HCT116 (cell line): ENCODE data around the gene TRIM72.

Experiments used
- ATF3 ChIP-seq: IDR thresholded peaks from 2 replicates; pipeline ENCODE4 v1.6.1; 2012
- CTCF ChIP-seq, 3 experiments: fragments of 200-600 bp in 1 of 3; sonication (generic) in 1 of 3; IDR thresholded peaks in 2 of 3; conservative IDR thresholded peaks in 1 of 3; 2 replicates each; pipeline ENCODE4 v1.5.1; 2012 to 2017; ENCODE audit warnings: low read depth in 2 of 3, low read length in 2 of 3, antibody characterized with exemption in 1 of 3, borderline replicate concordance in 1 of 3, control low read depth in 1 of 3, mild to moderate bottlenecking in 1 of 3, mixed read lengths in 1 of 3, mixed run types in 1 of 3, moderate library complexity in 1 of 3; ENCODE audit not compliant: insufficient read depth in 1 of 3
- EGR1 ChIP-seq: IDR thresholded peaks from 2 replicates; pipeline ENCODE4 v1.6.1; 2012; ENCODE audit warnings: low read depth
- EZH2phosphoT487 ChIP-seq: fragments of 200-600 bp; IDR thresholded peaks from 2 replicates; pipeline ENCODE4 v1.6.1; 2018; ENCODE audit warnings: antibody characterized with exemption, borderline replicate concordance

DNA sequence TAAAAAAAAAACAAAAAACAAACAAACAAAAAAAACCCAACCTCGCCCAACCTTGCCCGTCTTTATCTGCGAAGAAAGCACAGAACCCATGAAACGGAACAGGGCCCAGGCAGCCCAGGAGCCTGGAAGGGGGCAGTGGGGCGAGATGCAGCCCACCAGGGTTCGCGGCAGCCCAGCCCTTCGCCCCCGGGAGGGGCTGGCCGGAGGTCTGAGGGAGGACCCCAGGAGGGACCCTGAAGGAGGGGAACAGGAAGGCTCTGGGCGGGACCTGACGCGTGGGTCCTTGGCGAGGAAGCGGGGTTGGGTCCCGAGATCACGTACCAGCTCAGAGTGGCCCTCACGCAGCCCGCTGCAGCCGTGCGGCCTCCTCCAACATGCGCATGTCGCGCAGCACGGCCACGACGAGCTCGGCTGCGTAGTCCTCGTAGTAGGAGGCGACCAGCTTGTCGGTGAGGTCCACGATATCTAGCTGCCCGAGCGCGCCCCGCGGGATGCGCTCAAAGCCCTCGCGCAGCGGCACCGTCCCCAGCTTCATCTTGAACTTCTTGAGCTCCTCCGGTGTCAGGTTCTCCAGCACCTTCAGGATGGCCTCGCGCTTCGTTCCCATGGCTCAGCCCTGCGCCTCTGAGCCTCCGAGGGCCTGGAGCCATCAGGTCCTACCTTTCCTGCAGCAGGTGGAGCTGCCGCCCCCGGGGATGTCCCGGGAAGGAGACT, 2.7 kb downstream of the TRIM72 start, which contains the start of gene PYDC1:
- TF ChIP-seq CTCF (IDR thresholded peaks at IDR 0.05 in 2 of 3, conservative IDR thresholded peaks at IDR 0.05 in 1 of 3; ENCODE audit: borderline replicate concordance in 1 of 3, insufficient read depth in 1 of 3, low read depth in 2 of 3, low read length in 2 of 3) (no peak), EGR1 (no peak), EZH2phosphoT487 (no peak), ATF3 (no peak)
